ENCODE data around the gene NTRK1.

Gene NTRK1

GRCh38 chr1:156900896-156901589 is 40.4 kb downstream of the NTRK1 start:
- DNase-seq (ENCODE audit: low read depth), result no peak
- no peak for TF ChIP-seq CTCF (IDR thresholded peaks at IDR 0.05; ENCODE audit: insufficient read depth, low read depth, low read length, missing control alignments)
- H3K4me3 ChIP-seq (ENCODE audit: low read length), result no peak overlapping the region

- H3K4me3 ChIP-seq (ENCODE audit: low read length), result no peak overlapping the region
- TF ChIP-seq CTCF (IDR thresholded peaks at IDR 0.05; ENCODE audit: insufficient read depth, low read depth, low read length, missing control alignments), result no peak
- DNase-seq (ENCODE audit: low read depth), result no peak
Observed at GRCh38 chr1:156901590-156901900, 40.9 kb downstream of the NTRK1 start.

- no peak for DNase-seq (ENCODE audit: low read depth)
- TF ChIP-seq CTCF (IDR thresholded peaks at IDR 0.05; ENCODE audit: insufficient read depth, low read depth, low read length, missing control alignments), result no peak
- no peak overlapping the region for H3K4me3 ChIP-seq (ENCODE audit: low read length)
Observed at GRCh38 chr1:156901966-156902915, 41.6 kb downstream of the NTRK1 start.

GRCh38 chr1:156903328-156904091 is 42.8 kb downstream of the NTRK1 start:
- no peak for TF ChIP-seq CTCF (IDR thresholded peaks at IDR 0.05; ENCODE audit: insufficient read depth, low read depth, low read length, missing control alignments)
- DNase-seq (ENCODE audit: low read depth), result no peak
- H3K4me3 ChIP-seq (ENCODE audit: low read length), result no peak overlapping the region

- no peak for DNase-seq (ENCODE audit: low read depth)
- H3K4me3 ChIP-seq (ENCODE audit: low read length), result no peak overlapping the region
- no peak for TF ChIP-seq CTCF (IDR thresholded peaks at IDR 0.05; ENCODE audit: insufficient read depth, low read depth, low read length, missing control alignments)
Observed at GRCh38 chr1:156904187-156904959, 43.7 kb downstream of the NTRK1 start.

GRCh38 chr1:156905176-156905575 is 44.5 kb downstream of the NTRK1 start:
- no peak for TF ChIP-seq CTCF (IDR thresholded peaks at IDR 0.05; ENCODE audit: insufficient read depth, low read depth, low read length, missing control alignments)
- no peak overlapping the region for H3K4me3 ChIP-seq (ENCODE audit: low read length)
- no peak for DNase-seq (ENCODE audit: low read depth)
